PC-9 (cell line): ENCODE measurements around the gene KLF2. TPM values are rescaled to one million over a fixed set of nuclear protein-coding genes. Genes with fewer than 3 reads are reported as not detected.

Experiments used
- BruUV-seq: library from RNA; stranded (reverse); fragments of 400-500 nt; replicated peaks from 2 replicates; lab custom pipeline; 2021; lab: Mats Ljungman, UMichigan
- CTCF ChIA-PET: fragments of 300-600 bp; sonication (Branson Sonifier 250); formaldehyde crosslinking; loops from one replicate; lab custom pipeline; 2022; ENCODE audit warnings: antibody characterized with exemption; lab: Charles Lee
- POLR2A ChIA-PET: fragments of 300-600 bp; sonication (Branson Sonifier 250); formaldehyde crosslinking; loops from one replicate; lab custom pipeline; 2022; ENCODE audit warnings: antibody characterized with exemption; ENCODE audit not compliant: unreplicated experiment; lab: Charles Lee
- DNase-seq, 2 experiments: peaks; one replicate each; pipeline versions ENCODE4 v3.0.0 to v3.0.0-alpha.2; 2015 to 2022; ENCODE audit warnings: mixed read lengths in 1 of 2
- H2AFZ ChIP-seq: fragments of 200-600 bp; sonication (generic); 2 replicates; pipeline ENCODE4 v1.8.1; 2017; ENCODE audit warnings: antibody characterized with exemption
- H3F3A ChIP-seq: fragments of 200-600 bp; sonication (generic); 2 replicates; pipeline ENCODE4 v1.8.1; 2017; ENCODE audit warnings: antibody characterized with exemption, mild to moderate bottlenecking, low read depth; ENCODE audit not compliant: insufficient read depth
- H3K27ac ChIP-seq: fragments of 200-600 bp; sonication (generic); 2 replicates; pipeline ENCODE4 v1.6.1; 2016; ENCODE audit warnings: mixed run types
- H3K27me3 ChIP-seq: fragments of 200-600 bp; sonication (generic); 2 replicates; pipeline ENCODE4 v1.6.1; 2016; ENCODE audit warnings: low read depth, mixed run types; ENCODE audit not compliant: insufficient read depth
- H3K36me3 ChIP-seq: fragments of 200-600 bp; sonication (generic); 2 replicates; pipeline ENCODE4 v1.6.1; 2016; ENCODE audit warnings: low read depth, mixed run types
- H3K4me1 ChIP-seq: fragments of 200-600 bp; sonication (generic); replicated peaks from 2 replicates; pipeline ENCODE4 v1.6.1; 2016; ENCODE audit warnings: mixed run types; ENCODE audit not compliant: insufficient read depth
- H3K4me2 ChIP-seq: fragments of 200-600 bp; sonication (generic); 2 replicates; pipeline ENCODE4 v1.6.1; 2017; ENCODE audit warnings: mixed run types
- H3K4me3 ChIP-seq: fragments of 200-600 bp; sonication (generic); 2 replicates; pipeline ENCODE4 v1.6.1; 2016; ENCODE audit warnings: mixed run types
- H3K79me2 ChIP-seq: fragments of 200-600 bp; sonication (generic); 2 replicates; pipeline ENCODE4 v1.6.1; 2017; ENCODE audit warnings: low read depth, mixed run types
- H3K9me2 ChIP-seq: fragments of 200-600 bp; sonication (generic); 2 replicates; pipeline ENCODE4 v1.8.1; 2017; ENCODE audit warnings: mild to moderate bottlenecking; ENCODE audit not compliant: insufficient read depth
- H3K9me3 ChIP-seq: fragments of 200-600 bp; sonication (generic); 2 replicates; pipeline ENCODE4 v1.8.1; 2016; ENCODE audit warnings: low read depth; ENCODE audit not compliant: insufficient read depth
- H4K20me1 ChIP-seq: fragments of 200-600 bp; sonication (generic); 2 replicates; pipeline ENCODE4 v1.8.1; 2017; ENCODE audit not compliant: insufficient read depth
- EZH2 ChIP-seq: fragments of 200-600 bp; sonication (generic); IDR thresholded peaks from 2 replicates; pipeline ENCODE4 v1.8.0; 2017; ENCODE audit warnings: antibody characterized with exemption, low read depth
- intact Hi-C: fragments of 100-400 bp; cut with micrococcal nuclease; formaldehyde crosslinking; loops from one replicate; pipeline ENCODE4 v1.10.0; 2022; ENCODE audit not compliant: unreplicated experiment
- total RNA-seq: library from RNA; stranded (reverse); gene quantifications from 2 replicates; pipeline ENCODE4 v1.2.3, GENCODE V29; 2021
- TF ChIP-seq, protein P1 (sequence below): fragments of 200-600 bp; sonication (generic); conservative IDR thresholded peaks from 2 replicates; pipeline ENCODE4 v1.6.1; 2017; ENCODE audit warnings: mixed run types, antibody characterized with exemption, mild to moderate bottlenecking, moderate library complexity

The KLF2 gene
- total RNA-seq, 1 experiment from 2014 or later, result 1.6 TPM

DNA sequence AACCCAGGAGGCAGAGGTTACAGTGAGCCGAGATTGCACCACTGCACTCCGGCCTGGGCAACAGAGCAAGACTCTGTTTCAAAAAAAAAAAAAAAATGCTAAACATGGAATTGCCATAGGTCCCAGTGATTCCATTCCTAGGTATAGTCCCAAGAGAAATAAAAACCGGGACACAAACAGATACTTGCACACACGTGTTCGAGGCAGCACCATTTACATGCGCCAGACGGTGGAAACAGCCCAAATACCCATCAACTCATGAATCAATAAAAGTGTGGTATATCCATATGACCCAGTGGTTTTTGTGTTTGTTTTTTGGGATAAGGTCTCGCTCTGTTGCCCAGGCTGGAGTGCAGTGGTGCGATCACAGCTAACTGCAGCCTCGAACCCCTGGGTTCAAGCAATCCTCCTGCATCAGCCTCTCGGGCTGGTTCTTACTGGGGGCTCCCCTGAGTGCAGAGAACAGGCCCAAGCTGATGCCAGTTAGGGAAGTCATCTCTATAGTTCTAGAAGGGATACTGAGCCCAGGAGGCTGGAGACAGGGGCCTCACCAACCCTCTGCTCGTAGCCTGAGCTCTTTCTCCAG, 8.5 kb downstream of the KLF2 start:
- no peak overlapping the region for H2AFZ ChIP-seq
- no peak overlapping the region for H3K4me3 ChIP-seq
- H3K9me3 ChIP-seq, result no peaks in the 10 kb centered on the region
- DNase-seq, result no peak
- peaks cover 39% of the 10 kb centered on the region for H3F3A ChIP-seq
- H3K4me2 ChIP-seq, result no peak overlapping the region
- no peak overlapping the region for H3K27ac ChIP-seq
- H3K9me2 ChIP-seq, result no peaks in the 10 kb centered on the region
- intact Hi-C loops, result loop anchor here (5.0 kb wide), 1 partner anchor 86 kb away; no protein-coding TSS in a partner anchor
- no peak for TF ChIP-seq EZH2
- TF ChIP-seq, protein P1, sequence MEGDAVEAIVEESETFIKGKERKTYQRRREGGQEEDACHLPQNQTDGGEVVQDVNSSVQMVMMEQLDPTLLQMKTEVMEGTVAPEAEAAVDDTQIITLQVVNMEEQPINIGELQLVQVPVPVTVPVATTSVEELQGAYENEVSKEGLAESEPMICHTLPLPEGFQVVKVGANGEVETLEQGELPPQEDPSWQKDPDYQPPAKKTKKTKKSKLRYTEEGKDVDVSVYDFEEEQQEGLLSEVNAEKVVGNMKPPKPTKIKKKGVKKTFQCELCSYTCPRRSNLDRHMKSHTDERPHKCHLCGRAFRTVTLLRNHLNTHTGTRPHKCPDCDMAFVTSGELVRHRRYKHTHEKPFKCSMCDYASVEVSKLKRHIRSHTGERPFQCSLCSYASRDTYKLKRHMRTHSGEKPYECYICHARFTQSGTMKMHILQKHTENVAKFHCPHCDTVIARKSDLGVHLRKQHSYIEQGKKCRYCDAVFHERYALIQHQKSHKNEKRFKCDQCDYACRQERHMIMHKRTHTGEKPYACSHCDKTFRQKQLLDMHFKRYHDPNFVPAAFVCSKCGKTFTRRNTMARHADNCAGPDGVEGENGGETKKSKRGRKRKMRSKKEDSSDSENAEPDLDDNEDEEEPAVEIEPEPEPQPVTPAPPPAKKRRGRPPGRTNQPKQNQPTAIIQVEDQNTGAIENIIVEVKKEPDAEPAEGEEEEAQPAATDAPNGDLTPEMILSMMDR, result no peak
- ChIA-PET CTCF (no interaction called here), POLR2A (no interaction called here)
- H3K36me3 ChIP-seq, result no peaks in the 10 kb centered on the region
- no peaks in the 10 kb centered on the region for H3K79me2 ChIP-seq
- no peaks in the 10 kb centered on the region for H3K27me3 ChIP-seq
- no TSS peak for BruUV-seq
- H3K4me1 ChIP-seq, result peaks cover 21% of the 10 kb centered on the region
- no peaks in the 10 kb centered on the region for H4K20me1 ChIP-seq

- ChIA-PET POLR2A (no interaction called here), CTCF (no interaction called here)
- TF ChIP-seq, protein P1, result no peak
- no peak for TF ChIP-seq EZH2
- no peaks in the 10 kb centered on the region for H3K9me2 ChIP-seq
- H3K4me2 ChIP-seq, result no peak overlapping the region
- no peak for DNase-seq
- H4K20me1 ChIP-seq, result no peaks in the 10 kb centered on the region
- intact Hi-C loops, result loop anchor here (5.0 kb wide), 1 partner anchor 87 kb away; no protein-coding TSS in a partner anchor
- no peaks in the 10 kb centered on the region for H3K27me3 ChIP-seq
- no peaks in the 10 kb centered on the region for H3K79me2 ChIP-seq
- no peaks in the 10 kb centered on the region for H3K36me3 ChIP-seq
- H3K4me1 ChIP-seq, result peaks cover 34% of the 10 kb centered on the region
- H2AFZ ChIP-seq, result no peak overlapping the region
- no peak overlapping the region for H3K27ac ChIP-seq
- H3K9me3 ChIP-seq, result no peaks in the 10 kb centered on the region
- BruUV-seq, result no TSS peak
- H3K4me3 ChIP-seq, result no peak overlapping the region
- H3F3A ChIP-seq, result peaks cover 41% of the 10 kb centered on the region
Observed at GRCh38 chr19:16334411-16334810, 9.8 kb downstream of the KLF2 start.

GRCh38 chr19:16335226-16335625, 10.6 kb downstream of the KLF2 start:
- Histone ChIP-seq H3K4me1 (peaks cover 42% of the 10 kb centered on the region), H3K9me3 (no peaks in the 10 kb centered on the region), H3K79me2 (no peaks in the 10 kb centered on the region), H3K27ac (no peak overlapping the region), H3K27me3 (no peaks in the 10 kb centered on the region), H3K4me2 (no peak overlapping the region), H3K4me3 (no peak overlapping the region), H3K9me2 (no peaks in the 10 kb centered on the region), H3K36me3 (no peaks in the 10 kb centered on the region), H2AFZ (no peak overlapping the region), H4K20me1 (no peaks in the 10 kb centered on the region), H3F3A (peaks cover 45% of the 10 kb centered on the region)
- ChIA-PET CTCF (no interaction called here), POLR2A (no interaction called here)
- TF ChIP-seq, protein P1, result no peak
- TF ChIP-seq EZH2, result no peak
- BruUV-seq, result no TSS peak
- no peak for DNase-seq
- intact Hi-C loops, result no loop called here
